Stimulated activated CD8-positive, alpha-beta memory T cell treated with anti-CD3 and anti-CD28 coated beads, Interleukin-12 subunit alpha, Interleukin-12 subunit beta, amount 100 ng/mL, for 4 hours (primary cell): ENCODE results near the gene NCAPD3.
"Not testable (repeated sequence)": the region's sequence is repeated elsewhere in the genome, so short reads cannot be mapped to it uniquely, and the experiment has no call there.

ENCODE experiments used
- DNase-seq: peaks from one replicate; pipeline ENCODE4 v3.0.0-alpha.2; 2020; ENCODE audit warnings: low read depth

NCAPD3 gene

GRCh38 chr11:134226806-134227325 is 3.1 kb upstream of the NCAPD3 start:
- no peak for DNase-seq

- DNase-seq: peak; percentile 42
Measured at GRCh38 chr11:134224710-134225664, 1.2 kb upstream of the NCAPD3 start.

- no peak for DNase-seq
Measured at GRCh38 chr11:134223121-134223520, 646 bp downstream of the NCAPD3 start.

- DNase-seq: no peak
Measured at GRCh38 chr11:134216816-134217215, 7.0 kb downstream of the NCAPD3 start.

GRCh38 chr11:134215836-134216235 is 7.9 kb downstream of the NCAPD3 start:
- DNase-seq: no peak

GRCh38 chr11:134207538-134208239 is 16.1 kb downstream of the NCAPD3 start:
- DNase-seq: peak; percentile 21

GRCh38 chr11:134206185-134206584 is 17.6 kb downstream of the NCAPD3 start:
- no peak for DNase-seq

- DNase-seq: no peak
Measured at GRCh38 chr11:134205729-134206128, 18.0 kb downstream of the NCAPD3 start.

- DNase-seq: no peak
Measured at GRCh38 chr11:134202661-134203060, 21.1 kb downstream of the NCAPD3 start.

GRCh38 chr11:134200688-134201087 is 23.1 kb downstream of the NCAPD3 start:
- no peak for DNase-seq

GRCh38 chr11:134199531-134199930 is 24.2 kb downstream of the NCAPD3 start:
- DNase-seq: no peak

GRCh38 chr11:134196756-134197155 is 27.0 kb downstream of the NCAPD3 start:
- no peak for DNase-seq

- DNase-seq: not testable (repeated sequence)
Measured at GRCh38 chr11:134188092-134188491, 35.7 kb downstream of the NCAPD3 start.

GRCh38 chr11:134181707-134182106 is 42.1 kb downstream of the NCAPD3 start:
- DNase-seq: no peak

GRCh38 chr11:134178032-134178674 is 45.6 kb downstream of the NCAPD3 start:
- no peak for DNase-seq

- no peak for DNase-seq
Measured at GRCh38 chr11:134176284-134176683, 47.5 kb downstream of the NCAPD3 start.

- no peak for DNase-seq
Measured at GRCh38 chr11:134173296-134173695, 50.5 kb downstream of the NCAPD3 start.

GRCh38 chr11:134171951-134172350 is 51.8 kb downstream of the NCAPD3 start:
- no peak for DNase-seq

GRCh38 chr11:134170919-134171281 is 52.9 kb downstream of the NCAPD3 start:
- DNase-seq: no peak

GRCh38 chr11:134170177-134170918 is 53.4 kb downstream of the NCAPD3 start:
- no peak for DNase-seq

GRCh38 chr11:134164490-134165370 is 59.0 kb downstream of the NCAPD3 start:
- DNase-seq: no peak
